Colonic mucosa (tissue), 4 donors: Measurements from ENCODE around the gene CDK5RAP3. TPM values are rescaled to one million over a fixed set of nuclear protein-coding genes. Genes with fewer than 3 reads are reported as not detected.
A peak's percentile ranks its signal among the peaks of the same experiment; 100 is the strongest.

Source experiments
- DNase-seq: peaks from one replicate; pipeline ENCODE4 v3.0.0-alpha.2; 2020
- H3K27ac ChIP-seq: fragments of 200-600 bp; one replicate; pipeline ENCODE4 v1.8.0; 2021
- H3K27me3 ChIP-seq: fragments of 200-600 bp; one replicate; pipeline ENCODE4 v1.8.0; 2021
- H3K36me3 ChIP-seq: fragments of 200-600 bp; one replicate; pipeline ENCODE4 v1.8.0; 2021
- H3K4me1 ChIP-seq: fragments of 200-600 bp; one replicate; pipeline ENCODE4 v1.8.0; 2021; ENCODE audit warnings: mild to moderate bottlenecking
- H3K4me3 ChIP-seq: fragments of 200-600 bp; one replicate; pipeline ENCODE4 v1.8.0; 2021
- H3K9ac ChIP-seq, 2 donors: one replicate each; pipeline ENCODE4 v1.7.0; 2013; ENCODE audit warnings: control low read depth in 2 of 2, low read depth in 2 of 2, low read length in 2 of 2
- H3K9me3 ChIP-seq: fragments of 200-600 bp; one replicate; pipeline ENCODE4 v1.8.0; 2021
- intact Hi-C: fragments of 100-400 bp; cut with DNase I; formaldehyde crosslinking; loops from one replicate; pipeline ENCODE4 v1.14.1; 2022
- total RNA-seq, 2 donors: library from RNA; stranded (reverse); fragmentation: NEBNext Ultra II Directional in 1 of 2; extraction: Animal tissue kit (Norgen Biotek cat#: 25700) in 1 of 2; gene quantifications; one replicate each; pipeline ENCODE4 v1.2.1, GENCODE V29; 2021
- TF ChIP-seq, protein P1 (sequence below): fragments of 200-600 bp; IDR thresholded peaks from one replicate; pipeline ENCODE4 v1.8.0; 2022; ENCODE audit warnings: antibody characterized with exemption, mild to moderate bottlenecking
- donor health status: healthy.
- donor health status: DM: no; HTN: no; CAD: no.
- donor health status: DM: no; HTN: no; CAD: no.

CDK5RAP3 gene
- total RNA-seq, 2 donors from 2014 or later = 131 to 172 TPM

DNA sequence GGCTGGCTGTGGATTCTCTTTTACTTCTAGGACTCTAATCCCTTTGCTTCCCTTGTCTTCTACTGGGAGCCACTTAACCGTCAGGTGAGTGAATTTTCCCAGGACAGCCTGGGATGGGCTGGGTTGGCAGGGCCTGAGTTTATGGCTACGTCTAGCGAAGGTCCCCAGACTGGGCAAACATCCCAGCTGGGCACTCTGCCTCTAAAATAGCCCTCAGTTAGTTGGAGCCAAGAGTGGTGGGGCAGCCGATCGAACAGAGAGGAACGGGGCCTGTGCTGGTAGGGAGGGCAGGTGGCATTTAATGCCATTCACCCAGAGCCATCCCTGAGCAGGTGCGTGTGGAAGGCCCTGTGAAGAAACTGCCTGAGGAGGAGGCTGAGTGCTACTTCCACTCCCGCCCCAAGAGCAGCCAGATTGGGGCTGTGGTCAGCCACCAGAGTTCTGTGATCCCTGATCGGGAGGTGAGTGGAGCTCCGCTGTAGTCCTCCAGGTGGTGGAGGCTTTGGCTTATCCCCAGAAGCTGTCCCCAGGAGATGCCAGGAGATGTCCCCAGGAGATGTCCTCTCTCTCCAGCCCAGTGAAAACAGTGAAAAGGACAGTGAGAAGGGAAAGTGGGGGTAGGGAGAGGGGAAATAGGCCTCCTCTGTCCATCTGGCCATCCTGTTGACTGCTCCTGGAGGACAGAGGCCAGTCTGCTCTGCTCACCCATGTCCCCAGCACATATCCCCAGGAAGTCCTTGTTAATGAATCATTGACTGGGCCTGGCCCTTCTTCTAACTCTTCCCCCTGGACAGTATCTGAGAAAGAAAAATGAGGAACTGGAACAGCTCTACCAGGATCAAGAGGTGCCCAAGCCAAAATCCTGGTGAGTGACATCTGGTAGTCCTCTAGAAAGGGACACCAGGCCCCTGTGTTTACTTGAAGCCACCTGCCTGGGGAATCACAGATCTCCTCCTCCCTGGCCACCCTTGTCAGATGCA lies 25.1 kb upstream of the CDK5RAP3 start:
- Histone ChIP-seq H3K9me3 (no peaks in the 10 kb centered on the region), H3K27me3 (no peaks in the 10 kb centered on the region), H3K4me3 (no peak overlapping the region), H3K36me3 (no peaks in the 10 kb centered on the region), H3K27ac (peak overlapping the region; percentile 86), H3K9ac (peak overlapping the region in 1 of 2 donors; percentile 53), H3K4me1 (peaks cover 9% of the 10 kb centered on the region)
- TF ChIP-seq, protein P1, sequence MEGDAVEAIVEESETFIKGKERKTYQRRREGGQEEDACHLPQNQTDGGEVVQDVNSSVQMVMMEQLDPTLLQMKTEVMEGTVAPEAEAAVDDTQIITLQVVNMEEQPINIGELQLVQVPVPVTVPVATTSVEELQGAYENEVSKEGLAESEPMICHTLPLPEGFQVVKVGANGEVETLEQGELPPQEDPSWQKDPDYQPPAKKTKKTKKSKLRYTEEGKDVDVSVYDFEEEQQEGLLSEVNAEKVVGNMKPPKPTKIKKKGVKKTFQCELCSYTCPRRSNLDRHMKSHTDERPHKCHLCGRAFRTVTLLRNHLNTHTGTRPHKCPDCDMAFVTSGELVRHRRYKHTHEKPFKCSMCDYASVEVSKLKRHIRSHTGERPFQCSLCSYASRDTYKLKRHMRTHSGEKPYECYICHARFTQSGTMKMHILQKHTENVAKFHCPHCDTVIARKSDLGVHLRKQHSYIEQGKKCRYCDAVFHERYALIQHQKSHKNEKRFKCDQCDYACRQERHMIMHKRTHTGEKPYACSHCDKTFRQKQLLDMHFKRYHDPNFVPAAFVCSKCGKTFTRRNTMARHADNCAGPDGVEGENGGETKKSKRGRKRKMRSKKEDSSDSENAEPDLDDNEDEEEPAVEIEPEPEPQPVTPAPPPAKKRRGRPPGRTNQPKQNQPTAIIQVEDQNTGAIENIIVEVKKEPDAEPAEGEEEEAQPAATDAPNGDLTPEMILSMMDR = no peak
- intact Hi-C loops = no loop called here
- DNase-seq = no peak

DNA sequence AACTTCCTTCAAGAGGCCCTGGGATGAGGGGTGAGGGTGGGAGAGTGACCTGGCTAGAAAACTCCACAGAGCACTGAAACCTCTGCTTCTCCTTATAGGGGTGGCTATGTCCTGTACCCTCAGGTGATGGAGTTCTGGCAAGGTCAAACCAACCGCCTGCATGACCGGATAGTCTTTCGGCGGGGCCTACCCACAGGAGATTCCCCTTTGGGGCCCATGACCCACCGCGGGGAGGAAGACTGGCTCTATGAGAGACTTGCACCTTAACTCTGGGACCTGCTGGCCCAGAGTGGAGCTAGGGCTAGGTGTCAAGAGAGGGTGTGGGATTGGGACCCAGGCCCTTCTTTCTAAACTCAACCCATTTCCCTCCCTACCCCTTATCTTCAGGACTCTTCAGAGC lies 24.4 kb upstream of the CDK5RAP3 start:
- Histone ChIP-seq H3K9me3 (no peaks in the 10 kb centered on the region), H3K4me3 (no peak overlapping the region), H3K36me3 (no peaks in the 10 kb centered on the region), H3K27me3 (no peaks in the 10 kb centered on the region), H3K9ac (peak overlapping the region in 1 of 2 donors; percentile 53), H3K27ac (peak overlapping the region; percentile 86), H3K4me1 (peaks cover 9% of the 10 kb centered on the region)
- intact Hi-C loops = no loop called here
- DNase-seq = no peak
- TF ChIP-seq, protein P1 = no peak

DNA sequence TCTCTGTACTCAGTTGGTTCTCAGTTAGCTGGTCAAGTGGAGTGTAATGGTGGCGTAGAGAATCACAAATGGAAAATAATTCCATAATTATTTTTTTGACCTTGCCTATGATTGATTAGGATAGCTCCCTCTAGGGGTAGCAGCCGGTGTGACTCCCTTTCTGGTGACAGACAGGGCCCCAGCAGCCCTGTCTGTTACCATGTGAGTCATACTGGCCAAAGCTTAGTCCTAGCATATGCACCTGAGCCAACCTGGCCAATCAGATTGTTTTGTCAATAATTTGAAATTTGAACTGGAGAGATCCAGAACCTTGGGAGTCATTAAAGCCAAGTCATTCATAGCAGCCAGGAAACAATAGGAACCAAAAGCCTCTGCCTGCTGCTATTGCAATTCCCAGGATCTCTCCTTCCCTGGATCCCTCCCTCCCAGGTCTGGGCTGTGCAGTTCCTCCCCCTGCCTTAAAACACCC lies 23.9 kb upstream of the CDK5RAP3 start:
- Histone ChIP-seq H3K9me3 (no peaks in the 10 kb centered on the region), H3K4me1 (peaks cover 9% of the 10 kb centered on the region)
- TF ChIP-seq, protein P1 = peak; percentile 85

DNA sequence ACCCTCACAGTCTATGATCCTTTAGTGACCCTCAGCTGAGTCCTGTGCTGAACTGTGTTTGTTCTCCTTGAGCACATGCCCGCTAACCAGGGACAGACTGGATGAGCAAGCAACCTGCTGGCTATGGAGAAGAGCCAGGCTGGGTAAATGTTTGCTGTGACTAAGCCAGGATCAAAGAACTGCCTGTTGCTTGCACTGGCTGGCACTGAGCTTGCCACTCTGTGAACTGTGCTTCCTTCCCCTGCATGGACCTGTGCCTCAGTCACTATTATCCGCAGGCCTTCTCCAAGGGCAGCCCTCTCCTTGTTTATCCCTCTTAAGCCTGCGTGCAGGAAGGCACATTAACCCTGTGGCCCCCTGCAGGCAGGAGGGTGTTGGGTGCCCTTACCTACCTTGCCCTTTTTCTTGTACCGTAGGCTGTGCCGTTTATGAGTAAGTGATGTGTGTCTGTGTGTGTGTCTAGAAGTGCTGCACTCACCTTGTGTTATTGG lies 22.2 kb upstream of the CDK5RAP3 start:
- H3K36me3 ChIP-seq = no peaks in the 10 kb centered on the region
- intact Hi-C loops = loop anchor here (2.0 kb wide), 1 partner anchor 20 kb away; no protein-coding TSS in a partner anchor
- TF ChIP-seq, protein P1 = no peak
- H3K4me3 ChIP-seq = no peak overlapping the region
- peak; percentile 60 for DNase-seq
- H3K27me3 ChIP-seq = no peaks in the 10 kb centered on the region
- H3K27ac ChIP-seq = peak overlapping the region; percentile 86
- no peaks in the 10 kb centered on the region for H3K9me3 ChIP-seq
- H3K4me1 ChIP-seq = no peaks in the 10 kb centered on the region
- peak overlapping the region in 1 of 2 donors; percentile 91 for H3K9ac ChIP-seq

More for the DNA sequence above, 23.9 kb upstream of the CDK5RAP3 start:
- H3K9ac ChIP-seq = peak overlapping the region in 1 of 2 donors; percentile 53
- intact Hi-C loops = no loop called here
- DNase-seq = peak; percentile 94
- no peaks in the 10 kb centered on the region for H3K36me3 ChIP-seq
- no peaks in the 10 kb centered on the region for H3K27me3 ChIP-seq
- peak overlapping the region; percentile 86 for H3K27ac ChIP-seq
- H3K4me3 ChIP-seq = no peak overlapping the region

DNA sequence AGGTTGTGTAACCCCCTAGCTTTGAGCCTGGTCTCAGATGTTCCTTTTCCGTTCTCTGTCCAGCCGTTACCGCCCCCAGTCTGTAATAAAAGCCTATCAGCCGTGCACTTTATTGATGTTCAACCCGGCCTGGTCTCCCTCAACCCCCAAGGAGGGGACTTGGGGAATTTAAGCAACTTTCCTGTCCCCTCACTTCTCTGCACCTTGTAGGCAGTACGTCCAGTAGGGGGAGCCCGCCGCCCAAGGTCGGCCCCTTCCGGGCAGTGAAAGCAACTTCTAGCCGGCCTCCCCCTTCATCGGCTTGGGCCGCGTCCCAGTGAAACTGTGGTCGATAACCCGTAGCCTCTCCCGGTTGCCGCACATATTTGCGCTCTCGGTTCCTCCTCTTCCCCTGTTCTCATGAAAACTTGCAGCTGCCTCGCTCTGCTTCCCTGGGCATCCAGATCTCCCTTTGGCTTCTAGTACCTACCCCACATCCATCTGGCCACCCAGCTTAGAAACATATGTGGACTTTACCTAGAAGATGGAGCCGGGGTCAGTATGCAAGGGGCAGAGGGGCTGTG lies 21.6 kb upstream of the CDK5RAP3 start:
- no peaks in the 10 kb centered on the region for H3K27me3 ChIP-seq
- peak overlapping the region; percentile 56 to 91 for H3K9ac ChIP-seq
- no peaks in the 10 kb centered on the region for H3K36me3 ChIP-seq
- intact Hi-C loops = loop anchor here (2.0 kb wide), 1 partner anchor 20 kb away; no protein-coding TSS in a partner anchor
- DNase-seq = peak; percentile 96
- no peaks in the 10 kb centered on the region for H3K4me1 ChIP-seq
- no peak overlapping the region for H3K4me3 ChIP-seq
- H3K9me3 ChIP-seq = no peaks in the 10 kb centered on the region
- TF ChIP-seq, protein P1 = peak; percentile 73
- peak overlapping the region; percentile 86 for H3K27ac ChIP-seq
